Stimulated activated naive CD4-positive, alpha-beta T cell (primary cell): Measurements from ENCODE around the gene RBM24.

Experiments
- DNase-seq, 6 experiments: peaks; one replicate each; lab custom pipeline; 2025; lab: John Stamatoyannopoulos, UW

The RBM24 gene

DNA sequence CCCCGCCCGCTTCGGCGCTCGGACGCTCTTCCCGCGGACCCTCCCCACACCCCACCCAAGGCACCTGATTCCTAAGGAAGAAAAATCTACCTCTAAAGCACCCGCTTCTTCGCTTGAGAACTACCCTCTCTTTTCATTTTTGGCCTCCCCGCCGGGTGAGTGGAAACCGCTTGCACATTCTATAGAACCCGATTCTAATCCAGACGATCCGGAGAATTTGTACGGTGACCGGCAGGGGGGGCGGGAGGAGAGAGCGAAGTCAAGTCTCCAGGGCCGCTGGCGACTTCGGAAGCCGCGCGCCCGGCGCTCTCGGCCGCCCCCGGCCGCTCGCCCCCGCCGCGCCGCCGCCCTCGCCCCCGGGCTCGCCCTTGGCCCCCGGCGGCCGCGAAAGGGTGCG, at the start of gene RBM24:
Gene RBM24 (plus strand): TSS at position 262 of the 397 bp plus-strand sequence. CDS start 221 bp downstream, outside the sequence.
- no peak for DNase-seq

DNA sequence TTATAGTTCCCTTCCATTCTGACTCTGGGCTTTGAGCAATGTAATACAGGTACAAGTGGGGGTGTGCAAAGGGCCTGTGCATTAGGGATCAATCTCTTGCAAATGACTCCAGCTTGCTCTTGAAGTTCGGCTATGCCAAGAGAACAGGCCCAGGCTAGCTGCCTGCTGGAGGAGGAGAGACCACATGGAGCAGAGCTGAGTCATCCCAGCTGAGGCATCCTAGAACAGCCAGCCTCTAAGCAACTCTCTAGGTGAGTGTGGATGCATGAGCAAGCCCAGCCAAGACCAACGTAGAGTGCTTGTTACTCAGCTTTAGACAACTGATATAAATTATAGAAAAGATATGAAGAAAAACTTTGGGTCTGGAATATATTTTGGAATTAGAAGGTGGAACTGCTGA, 47.6 kb upstream of the RBM24 start:
- no peak for DNase-seq

DNA sequence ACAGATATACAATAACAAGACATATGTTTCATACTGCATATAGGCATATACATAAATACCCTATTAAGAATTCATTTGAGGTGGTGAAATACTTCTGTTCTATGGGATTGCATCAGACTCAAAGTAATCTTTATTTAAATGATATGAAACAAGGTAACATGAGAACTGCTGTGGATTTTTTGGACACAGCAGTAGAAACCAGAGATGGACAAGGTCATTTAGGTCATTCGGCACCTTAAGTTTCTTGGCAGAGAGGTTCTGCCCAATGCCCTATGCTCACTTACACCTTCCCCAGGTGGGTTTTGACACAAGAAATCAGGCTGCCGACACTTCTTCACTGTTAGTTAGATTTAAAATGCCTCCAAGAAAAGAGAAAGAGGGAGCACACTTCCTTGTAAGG, 43.9 kb upstream of the RBM24 start:
- DNase-seq = no peak

DNA sequence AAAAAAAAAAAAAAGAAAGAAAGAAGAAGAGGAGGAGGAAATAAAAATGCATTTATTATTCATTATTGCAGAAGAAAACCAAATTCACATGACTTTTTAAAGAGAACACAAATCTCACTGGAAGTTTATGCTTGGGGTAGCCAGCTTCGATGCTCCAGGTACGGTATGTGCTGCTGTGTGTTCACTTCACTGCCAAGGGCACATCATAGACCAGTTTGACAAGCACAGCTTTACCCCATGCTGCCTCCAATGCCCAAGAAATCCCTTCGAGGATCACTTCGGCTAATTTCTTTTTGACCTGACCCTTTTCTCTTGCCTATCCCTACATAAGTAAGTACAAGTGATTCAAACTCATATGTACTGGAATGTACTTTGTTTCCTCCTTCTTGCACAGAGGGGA, 41.9 kb upstream of the RBM24 start:
- no peak for DNase-seq

DNA sequence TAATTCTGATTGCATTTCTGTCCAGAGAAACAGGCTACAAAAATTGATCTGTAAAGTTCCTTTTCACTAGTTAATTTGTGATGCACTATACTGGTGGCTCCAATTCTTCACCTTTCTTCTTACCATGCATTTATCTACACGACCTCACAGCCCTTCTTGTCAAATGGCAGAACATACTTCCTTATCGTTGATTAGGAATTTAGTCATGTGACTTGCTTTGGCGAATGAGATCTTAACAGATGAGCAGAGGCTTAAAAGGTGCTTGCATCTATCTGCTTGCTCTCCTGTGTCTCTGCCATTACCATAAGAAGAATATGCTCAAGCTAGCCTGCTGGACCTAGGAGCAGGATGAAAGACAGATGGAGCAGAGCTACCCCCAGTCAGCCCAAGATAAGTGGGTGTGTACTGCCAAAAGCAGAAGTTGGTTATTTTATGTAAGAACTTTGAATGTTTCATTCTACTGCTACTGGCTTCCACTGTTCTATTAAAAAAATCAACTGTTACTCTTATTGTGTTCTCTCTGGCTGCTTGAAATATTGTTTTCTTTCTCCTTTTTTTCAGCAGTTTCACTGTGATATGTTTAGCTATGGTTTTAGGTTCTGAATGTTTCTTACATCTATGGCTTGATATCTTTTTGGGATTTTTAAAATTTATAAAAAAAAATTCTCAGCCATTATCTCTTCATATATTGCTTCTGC, 40.2 kb upstream of the RBM24 start:
- no peak for DNase-seq

DNA sequence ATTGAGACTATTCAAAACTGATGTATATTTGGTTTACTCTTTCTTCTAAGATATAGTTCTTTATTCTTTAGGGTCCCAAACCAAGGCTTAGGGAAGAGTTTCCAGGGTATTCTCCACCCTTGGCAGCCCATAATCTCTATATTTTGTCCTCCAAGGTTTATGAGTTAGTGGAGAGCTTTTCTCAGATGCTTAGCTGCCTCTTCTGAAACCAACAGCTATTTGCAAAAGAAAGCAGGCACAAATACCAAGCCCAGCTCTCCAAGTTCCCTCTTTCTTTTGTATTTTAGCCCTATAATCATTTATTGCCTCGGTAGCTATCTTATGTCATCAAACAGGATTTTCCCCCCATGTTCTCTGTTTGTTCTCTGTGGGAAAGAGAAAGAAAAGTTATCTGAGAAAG, 39.1 kb upstream of the RBM24 start:
- no peak for DNase-seq

DNA sequence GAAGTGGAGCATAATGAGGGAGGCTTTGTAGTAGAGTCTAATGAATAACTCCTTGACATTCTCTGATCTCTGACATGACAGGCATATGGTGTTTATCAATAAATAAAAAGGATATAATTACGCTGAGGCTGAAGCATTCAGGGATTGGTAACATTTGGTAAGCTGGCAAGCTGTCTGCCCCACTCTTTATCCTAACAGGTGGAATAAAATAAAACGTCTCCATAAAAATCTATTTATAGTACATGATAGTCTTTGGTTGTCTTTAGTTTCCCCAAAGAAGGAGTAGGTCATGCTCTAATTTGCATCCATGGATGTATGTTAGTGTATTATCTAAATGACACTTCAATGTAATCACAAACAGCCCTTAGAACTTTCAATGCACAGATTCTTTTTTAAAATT, 30.9 kb upstream of the RBM24 start:
- DNase-seq = no peak

DNA sequence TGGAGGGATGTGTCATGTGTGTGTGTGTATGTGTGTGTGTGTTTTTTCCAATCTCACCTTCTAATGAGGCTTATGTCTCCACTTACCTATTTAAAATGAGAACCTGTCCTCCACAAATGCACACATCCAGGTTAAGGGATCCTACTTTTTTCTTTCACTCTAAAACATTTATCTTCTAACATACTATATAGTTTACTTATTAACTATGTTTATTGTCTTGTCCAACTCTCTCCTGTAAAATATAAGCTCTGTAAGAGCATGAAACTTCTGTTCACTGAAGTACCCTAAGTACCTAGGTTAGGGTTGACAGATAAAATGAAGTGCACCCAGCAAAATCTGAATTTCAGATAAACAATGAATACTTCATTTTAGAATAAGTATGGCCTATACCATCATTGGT, 29.2 kb upstream of the RBM24 start:
- DNase-seq = no peak

DNA sequence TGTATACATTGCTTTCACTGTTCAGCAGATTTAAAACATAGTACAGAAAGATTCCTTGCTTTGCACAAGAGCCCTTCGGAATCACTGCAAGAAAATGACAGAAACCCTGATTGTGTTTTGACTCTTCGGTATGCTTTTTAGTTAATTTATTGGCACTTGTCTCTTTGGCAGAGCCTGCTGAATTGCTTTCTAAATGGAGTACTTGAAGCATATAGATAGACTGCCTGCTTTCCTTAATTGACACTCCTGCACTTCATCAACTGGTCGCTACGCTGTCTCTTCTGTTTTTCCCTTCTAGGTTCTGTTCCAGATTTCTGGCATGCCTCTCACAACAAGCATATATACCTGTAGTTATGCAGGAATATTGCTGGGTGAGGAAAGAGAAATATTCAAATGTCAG, 22.4 kb upstream of the RBM24 start:
- no peak for DNase-seq

DNA sequence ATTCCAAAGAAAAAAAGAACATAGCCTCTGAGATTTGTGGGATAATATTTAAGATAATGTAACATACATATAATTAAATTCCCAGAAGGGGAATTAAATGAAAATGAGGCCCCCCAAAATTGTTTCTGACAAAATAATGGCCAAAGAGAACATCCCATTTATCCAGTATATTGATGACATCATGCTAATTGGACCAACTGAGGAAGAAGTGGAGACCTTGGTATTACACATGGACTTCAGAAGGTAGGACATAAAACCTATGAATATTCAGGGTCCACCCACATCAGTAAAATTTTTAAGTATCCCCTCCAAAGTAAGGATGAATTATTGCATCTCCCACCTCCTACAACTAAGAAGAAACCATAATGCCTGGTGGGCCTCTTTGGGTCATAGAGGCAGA, 15.6 kb upstream of the RBM24 start:
- DNase-seq = no peak

DNA sequence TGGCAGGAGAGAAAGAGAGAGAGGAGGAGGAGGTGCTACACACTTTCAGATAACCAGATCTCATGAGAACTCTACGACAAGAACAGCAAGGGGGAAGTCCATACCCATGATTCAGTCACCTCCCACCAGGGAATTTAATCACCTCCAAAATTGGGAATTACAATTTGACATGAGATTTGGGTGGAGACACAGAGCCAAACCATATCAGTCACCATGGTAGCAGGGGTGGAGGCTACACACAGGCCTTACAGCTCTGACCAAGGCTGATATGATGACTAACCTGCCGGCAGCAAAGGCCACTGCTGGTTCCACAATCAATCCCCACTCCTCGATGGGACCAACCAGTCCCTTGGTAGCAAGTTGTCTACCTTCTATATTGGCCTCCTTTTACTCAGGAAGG, 13.6 kb upstream of the RBM24 start:
- no peak for DNase-seq

DNA sequence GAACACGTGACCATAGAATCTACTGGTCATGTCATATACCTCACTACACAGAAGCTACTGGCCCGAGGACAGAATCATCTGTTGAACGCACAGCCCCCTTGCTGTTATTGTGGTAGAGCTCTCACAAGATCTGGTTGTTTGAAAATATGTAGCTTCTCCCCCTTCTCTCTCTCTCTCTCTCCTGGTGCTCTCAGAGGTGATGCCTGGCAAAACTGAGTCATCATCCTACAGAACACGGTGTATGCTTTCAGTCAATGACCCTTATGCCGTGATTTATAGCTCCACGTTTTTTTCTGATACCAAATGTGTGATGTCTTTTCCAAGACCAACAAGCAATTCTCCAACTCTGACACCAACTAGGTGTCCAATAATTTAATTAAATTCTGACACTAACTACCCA, 13.0 kb upstream of the RBM24 start:
- no peak for DNase-seq

DNA sequence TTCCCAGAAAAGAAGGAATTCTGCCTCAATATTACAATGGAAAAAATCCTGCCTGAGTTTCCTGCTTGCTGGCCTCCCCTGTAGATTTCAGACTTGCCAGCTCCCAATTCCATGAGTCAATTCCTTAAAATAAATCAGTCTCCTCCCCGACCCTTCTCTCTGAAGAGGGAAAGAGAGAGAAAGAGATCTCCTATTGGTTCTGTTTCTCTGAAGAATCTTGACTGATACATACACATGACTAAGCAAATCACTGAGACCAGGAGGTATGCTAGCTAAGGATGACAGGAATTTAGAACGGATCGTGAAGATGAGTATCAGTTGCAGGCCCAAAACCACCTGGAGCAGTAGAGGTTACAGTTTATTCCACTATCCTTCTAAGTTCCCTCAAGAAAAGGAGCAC, 11.3 kb upstream of the RBM24 start:
- no peak for DNase-seq

DNA sequence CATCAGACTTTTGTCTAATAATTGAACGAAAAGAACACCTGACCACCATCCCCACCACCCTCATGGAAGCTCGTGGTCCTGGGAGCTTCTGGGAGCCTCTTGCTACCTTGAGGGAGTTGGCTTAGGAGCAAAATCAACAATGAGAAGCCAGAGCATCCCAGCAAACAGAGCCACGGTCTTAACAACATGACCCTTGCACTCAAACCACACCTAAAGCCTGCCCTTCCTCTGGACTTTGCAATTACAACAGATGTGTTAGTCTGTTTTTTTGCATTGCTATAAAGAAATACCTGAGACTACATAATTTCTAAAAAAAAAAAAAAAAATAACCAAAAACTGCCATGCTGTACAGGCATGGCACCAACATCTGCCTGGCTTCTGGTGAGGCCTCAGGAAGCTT, 9.5 kb upstream of the RBM24 start:
- DNase-seq = no peak

DNA sequence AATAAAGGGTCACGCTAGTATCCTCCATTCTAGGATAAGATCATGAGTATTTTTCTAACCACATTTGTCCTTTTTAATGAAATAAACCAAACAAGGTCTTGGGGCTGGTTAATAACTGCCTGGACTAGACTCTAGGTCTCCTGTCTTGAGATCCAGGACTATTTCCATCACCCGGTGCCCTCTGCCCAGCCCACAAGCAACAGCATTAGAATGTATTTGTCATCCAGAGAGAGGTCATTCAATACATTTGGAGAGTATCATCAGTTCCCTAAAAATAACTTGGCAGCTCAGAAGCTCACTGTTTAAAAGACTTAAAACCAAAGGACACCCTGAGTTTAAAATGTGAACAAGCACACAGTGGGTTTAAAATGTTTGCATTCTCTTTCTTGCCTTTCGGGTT, 4.4 kb upstream of the RBM24 start:
- no peak for DNase-seq

DNA sequence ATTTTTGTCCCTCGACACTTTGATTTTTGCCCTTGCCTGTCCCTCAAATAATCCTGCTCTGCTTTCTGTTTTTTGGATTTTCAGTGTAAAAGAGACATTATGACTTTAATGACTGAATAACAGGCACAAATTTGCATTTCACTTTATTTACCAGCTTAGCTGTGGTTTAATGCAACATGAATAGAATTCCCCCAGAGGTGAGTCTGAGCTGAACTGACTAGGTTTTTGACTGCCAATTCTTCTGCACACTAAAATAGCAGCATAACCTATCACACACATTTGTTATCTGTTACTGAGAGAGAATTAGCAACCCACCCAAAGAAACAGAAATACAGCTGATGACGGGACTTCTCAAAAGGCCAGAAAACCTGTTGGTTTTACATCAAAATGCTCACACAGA, 3.9 kb upstream of the RBM24 start:
- DNase-seq = no peak

DNA sequence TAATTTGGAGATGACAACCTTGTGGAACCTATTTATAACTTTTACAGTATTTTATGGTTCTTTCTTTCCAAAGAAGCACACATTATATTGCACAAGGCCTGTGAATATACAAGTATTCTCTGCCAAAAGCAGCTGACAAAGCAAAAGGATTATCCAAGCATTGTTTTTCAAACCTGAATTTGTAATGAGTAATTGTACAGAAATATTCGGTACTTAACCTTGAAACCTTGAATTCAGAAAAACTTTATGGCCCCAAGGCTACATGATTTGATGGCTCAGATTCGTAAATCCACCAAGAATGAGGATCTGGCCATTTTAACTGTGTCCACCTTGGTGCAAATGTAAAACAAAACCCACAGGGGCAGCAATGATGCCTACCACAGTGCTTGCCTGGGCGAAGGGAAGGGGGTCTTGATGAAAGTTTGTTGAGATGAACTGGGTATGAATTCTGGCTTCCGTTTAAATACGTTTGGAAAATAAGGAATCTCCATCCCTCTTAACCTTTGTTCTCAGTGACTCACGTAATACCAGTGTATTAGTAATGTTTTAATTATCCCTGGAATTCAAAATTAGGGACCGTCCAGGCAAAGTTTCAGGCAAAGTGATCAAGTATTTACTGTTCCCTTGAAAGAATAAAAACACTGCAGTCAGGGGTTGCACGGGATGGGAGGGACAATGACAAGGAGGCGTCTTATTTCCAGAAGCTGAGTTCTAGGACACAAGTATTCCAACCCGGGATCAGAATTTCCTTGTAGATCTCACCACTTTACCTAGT, 2.7 kb upstream of the RBM24 start:
- no peak for DNase-seq

DNA sequence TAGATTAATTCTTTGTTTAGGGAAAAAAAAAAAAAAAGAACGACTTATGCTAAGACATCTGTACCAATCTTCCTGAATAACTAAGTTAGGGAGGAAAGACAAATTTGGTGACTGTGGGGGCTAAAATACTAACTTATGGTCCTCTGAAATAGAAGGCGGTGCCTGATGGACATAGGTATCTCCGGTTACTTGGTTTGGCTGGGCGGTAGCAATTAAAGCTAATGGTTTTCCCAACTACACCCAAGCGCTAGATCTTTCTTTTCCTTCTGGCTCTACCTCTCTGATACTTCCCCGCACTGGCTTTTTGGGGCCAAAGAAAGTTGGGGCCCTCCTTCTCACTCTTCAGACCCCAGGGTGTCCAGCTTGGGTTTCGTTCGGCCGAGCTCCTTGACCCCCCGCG, 1.0 kb upstream of the RBM24 start:
- DNase-seq = no peak

DNA sequence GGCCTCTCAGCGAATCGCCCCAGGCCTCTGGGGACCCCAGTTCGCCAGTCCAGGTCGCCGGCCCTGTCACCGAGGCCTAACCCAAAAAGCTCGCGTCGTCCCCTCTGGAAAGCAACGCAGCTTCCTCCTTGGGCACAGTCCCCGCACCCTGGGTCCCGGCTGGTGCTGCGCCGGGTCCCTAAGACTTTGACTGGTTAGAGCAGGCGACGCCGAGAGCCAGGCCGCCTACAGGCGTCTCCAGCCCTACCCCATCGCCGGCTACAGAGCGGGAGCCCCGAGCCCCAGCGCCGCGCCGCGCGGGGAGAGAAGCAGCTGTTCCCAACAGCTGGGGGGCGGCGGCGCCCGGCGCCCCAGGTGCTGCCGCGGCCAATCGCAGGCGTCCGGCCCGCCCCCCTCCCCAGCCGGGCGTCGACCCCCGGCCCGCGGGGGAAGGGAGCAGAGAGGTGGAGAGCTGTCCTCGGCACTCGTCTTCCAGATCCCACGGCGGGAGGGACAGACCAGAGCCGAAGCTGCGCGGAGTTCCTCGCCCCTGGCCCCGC, 540 bp upstream of the RBM24 start:
- DNase-seq = no peak

DNA sequence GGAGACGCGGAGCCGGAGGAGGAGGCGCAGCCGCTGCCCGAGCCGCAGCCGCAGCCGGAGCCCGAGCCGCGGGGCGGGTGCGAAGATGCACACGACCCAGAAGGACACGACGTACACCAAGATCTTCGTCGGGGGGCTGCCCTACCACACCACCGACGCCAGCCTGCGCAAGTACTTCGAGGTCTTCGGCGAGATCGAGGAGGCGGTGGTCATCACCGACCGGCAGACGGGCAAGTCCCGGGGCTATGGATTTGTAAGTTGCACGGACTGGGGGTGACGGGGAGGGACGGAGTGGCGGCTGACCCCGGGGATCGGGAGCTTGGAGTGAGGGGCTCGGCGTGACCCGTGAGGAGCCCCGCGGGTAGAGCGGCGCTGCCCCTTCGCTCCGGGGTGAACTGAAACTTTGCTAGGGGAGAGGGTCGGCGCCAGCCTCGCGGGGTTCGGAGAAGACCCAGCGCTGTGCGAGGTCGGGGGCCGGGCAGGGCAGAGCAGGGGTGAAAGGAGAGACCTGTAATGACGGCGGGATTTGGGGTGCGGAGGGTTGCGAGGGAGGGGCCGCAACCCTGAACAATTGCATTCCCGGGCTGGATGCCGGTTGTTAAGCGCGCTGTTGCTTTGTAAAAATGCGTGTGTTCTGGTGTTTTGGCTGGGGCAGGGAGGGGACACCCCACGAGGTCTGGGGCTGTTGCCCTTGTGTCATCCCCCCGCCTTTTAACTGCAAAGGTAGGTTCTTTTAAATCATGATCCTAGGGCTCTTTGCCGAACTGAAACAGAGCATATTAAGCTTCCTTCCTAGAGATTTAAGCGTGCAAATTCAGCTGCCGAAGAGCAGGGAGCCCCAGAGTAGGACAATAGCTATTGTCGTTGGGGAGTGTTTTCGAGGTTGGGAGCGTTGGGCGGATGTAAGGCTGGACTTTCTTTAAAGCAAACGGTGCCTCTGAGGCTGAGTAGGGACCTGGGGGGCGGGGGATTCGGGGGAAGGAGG, 628 bp downstream of the RBM24 start:
- DNase-seq = peak in 1 of 6 experiments; percentile 11

DNA sequence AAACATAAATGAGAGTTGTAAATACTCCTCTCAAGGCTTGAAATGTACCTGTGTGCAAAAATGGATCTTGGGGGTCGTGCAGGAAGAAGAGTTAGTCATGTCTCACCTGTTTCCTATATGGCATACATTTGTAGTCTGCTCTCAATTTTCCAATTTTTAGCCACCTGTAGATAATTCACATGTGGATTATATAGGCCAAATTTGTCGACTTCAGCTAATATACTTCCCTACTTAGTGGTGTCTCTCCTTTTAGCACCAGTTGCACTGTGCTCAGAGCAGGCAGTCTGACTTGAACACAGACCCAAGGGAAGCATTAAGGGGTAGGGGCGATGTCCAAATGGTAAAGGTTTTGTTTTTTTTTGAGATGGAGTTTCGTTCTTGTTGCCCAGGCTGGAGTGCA, 1.9 kb downstream of the RBM24 start:
- DNase-seq = no peak

DNA sequence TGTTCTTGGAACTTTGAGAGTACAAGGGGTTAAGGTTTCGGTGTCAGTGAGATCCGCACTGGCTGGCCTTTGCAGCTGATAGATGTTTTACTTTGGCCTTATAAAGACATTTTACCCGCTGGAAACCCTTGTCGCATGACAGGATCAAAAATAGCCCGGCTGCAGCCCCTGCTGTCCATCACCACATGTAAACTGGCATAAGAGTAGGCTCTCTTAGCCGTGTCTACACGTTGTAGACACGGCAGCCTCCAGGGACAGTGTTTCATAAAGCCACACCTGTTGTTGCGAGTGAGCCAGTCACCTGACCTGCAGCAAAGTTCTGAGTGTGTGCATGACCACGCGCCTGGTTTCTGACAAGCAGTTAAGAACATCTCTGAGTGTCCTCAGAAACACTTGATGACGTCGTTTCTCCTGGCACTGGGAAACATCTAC, 8.5 kb downstream of the RBM24 start:
- DNase-seq = no peak
